GM21717 (cell line): Measurements from ENCODE around the gene LILRA6.
"Not testable (repeated sequence)": the region's sequence is repeated elsewhere in the genome, so short reads cannot be mapped to it uniquely, and the experiment has no call there.

Source experiments
- ATAC-seq: cut with Tn5 transposase; IDR thresholded peaks from one replicate; pipeline ENCODE4 v1.9.1; 2021; ENCODE audit warnings: mild to moderate bottlenecking, moderate library complexity; ENCODE audit not compliant: unreplicated experiment

LILRA6 gene

DNA sequence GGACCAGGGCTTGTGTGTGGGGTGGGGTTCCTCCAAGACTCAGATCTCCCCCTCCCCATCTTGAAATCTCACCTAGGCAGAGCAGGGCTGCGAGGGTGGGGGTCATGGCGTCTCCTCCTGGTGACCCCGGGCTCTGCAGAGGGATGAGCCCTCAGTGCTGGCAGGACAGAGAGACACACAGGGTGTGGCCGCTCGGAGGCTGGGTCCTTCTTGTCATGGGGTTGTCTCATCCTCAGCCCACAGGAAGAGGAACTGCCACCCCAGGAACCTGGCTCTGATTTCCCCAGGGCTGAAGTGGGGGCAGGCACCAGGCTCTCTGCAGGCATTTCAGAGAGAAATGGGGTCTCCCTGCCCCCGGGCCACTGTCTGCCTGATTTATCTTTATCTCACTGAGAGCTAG is at the start of gene LILRA6:
TSS of gene LILRA6 (minus strand) at position 145 of the 400 bp plus-strand sequence.
- ATAC-seq = not testable (repeated sequence)

DNA sequence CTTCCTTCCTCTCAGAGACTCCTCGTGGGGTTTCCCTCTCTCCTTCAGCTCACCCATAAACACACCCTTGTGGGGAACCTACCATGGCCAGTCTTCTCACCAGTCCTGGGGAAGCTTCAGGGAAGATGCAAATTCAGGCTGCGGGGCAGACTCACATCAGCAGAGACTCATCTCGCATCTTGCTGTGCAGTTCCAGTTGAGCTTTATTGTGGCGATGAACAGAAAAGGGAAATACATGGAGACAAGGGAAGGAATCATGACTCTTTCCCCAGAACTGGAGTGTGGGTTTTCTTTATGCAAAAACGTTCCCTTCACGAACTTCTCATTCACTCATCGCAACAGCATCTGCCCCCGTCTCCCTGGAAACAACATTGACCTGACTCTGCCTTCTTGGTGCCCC is 46.6 kb upstream of the LILRA6 start:
- ATAC-seq = not testable (repeated sequence)

DNA sequence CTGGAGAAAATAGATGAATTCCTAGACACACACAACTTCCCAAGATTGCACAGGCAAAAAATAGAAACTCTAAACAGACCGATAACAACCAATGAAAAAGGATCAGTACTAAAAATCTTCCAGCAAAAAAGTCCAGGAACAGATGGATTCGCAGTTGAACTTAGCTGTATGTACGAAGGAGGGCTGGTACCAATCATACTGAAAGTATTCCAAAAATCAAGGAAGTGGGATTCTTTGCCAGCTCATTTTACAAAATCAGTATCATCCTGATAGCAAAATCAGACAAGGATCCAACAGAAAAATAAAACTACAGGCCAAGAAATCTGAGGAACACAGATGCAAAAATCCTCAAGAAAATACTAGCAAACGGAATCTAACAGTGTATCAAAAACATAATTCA is 44.9 kb upstream of the LILRA6 start:
- no peak for ATAC-seq

DNA sequence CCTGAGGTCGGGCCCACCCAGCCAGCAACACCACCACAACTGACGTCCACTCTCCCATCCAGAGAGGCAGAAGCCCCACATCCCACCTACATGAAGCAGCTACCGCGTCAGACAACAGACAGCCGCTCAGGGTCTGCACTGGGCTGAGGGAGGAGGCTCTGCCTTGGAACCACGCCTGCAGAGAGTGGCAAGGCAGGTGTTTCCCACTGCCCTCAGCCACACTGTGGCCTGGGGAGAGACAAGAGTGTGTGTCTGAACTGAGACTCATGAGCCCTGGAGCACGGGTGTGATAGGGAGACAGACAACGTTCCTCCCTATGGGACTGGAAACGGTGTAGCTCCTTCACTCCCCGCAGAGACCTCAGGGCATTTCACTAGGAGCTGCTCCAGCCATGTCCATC is 43.7 kb upstream of the LILRA6 start:
- ATAC-seq = not testable (repeated sequence)

DNA sequence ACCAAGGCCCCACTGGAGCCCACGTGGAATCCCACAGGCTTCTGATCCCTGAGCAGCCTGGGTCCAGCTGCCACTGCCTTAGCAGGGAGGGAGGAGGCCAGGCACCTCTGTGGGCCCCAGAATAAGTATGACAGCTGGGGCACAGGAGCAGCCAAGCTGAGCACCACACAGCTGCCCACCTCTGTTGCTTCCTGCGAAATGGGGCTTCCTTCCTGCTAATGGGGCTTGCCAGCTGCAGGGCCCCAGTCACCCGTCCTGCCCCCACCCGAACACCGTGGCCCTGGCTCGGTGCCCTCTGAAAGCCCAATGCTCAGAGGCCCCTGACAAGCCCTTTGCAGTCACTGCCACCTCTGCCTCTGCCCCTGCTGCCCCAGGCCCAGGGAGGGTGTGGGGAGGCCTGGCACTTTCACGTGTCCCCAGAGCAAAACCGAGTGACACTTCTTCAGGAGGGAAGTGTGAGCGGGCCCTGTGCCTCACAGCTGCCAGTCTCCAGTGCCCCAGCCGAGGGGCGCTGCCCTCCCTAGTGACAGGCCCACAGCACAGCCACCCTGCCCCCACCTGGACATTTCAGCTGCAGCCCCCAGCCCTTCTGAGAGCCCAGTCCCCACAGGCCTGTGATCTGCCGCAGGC is 43.0 kb upstream of the LILRA6 start:
- ATAC-seq = not testable (repeated sequence)

DNA sequence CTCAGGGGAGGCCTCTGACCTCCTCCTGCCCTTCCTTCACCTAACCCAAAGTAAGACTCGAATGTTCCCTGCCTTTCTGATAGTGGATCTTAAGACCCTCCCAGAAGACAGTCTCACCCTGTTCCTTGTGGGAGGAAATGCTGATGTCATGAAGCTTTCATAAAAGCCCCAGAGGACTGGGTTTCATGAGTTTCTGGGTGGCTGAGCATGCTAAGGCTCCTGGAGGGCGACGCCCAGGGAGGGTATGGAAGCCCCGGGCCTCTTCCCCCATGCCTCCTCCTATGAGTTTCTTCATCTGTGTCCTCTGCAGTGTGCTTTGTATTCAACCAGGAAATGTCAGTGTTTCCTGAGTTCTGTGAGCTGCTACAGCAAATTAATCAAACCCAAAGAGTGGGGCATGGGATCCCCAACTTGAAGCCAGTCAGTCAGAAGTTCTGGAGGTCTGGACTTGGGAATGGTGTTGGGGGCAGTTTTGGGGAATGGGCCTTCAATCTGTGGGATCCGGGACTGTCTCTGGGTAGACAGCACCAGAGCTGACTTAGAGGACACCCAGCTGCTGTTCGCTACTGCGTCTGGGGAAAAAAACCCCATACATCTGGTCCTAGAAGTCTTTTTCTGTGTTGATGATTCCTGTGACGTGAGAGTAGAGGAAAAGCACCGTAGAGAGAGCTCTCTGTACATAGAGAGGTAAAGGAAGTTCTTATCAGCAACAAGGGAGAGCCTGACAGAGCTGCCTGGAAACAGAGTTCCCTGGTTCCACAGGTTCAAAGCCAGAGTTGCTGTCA is 40.3 kb upstream of the LILRA6 start:
- no peak for ATAC-seq

DNA sequence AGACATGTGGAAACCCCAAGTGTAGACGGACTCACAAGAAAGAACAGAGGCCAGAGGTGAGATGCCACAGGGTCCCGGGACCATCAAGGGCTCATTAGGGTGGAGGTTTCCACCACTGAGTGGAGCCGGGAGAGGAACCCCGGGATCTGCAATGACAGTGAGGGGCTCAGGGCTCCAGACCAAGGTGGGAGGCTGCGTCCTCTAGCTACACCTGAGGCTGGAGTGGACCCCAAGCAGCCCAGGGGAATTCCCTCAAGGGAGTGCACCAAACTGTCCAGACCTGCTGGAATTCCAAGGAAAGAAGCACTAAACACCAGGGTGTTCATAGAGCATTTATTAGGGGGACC is 39.1 kb upstream of the LILRA6 start:
- not testable (repeated sequence) for ATAC-seq

DNA sequence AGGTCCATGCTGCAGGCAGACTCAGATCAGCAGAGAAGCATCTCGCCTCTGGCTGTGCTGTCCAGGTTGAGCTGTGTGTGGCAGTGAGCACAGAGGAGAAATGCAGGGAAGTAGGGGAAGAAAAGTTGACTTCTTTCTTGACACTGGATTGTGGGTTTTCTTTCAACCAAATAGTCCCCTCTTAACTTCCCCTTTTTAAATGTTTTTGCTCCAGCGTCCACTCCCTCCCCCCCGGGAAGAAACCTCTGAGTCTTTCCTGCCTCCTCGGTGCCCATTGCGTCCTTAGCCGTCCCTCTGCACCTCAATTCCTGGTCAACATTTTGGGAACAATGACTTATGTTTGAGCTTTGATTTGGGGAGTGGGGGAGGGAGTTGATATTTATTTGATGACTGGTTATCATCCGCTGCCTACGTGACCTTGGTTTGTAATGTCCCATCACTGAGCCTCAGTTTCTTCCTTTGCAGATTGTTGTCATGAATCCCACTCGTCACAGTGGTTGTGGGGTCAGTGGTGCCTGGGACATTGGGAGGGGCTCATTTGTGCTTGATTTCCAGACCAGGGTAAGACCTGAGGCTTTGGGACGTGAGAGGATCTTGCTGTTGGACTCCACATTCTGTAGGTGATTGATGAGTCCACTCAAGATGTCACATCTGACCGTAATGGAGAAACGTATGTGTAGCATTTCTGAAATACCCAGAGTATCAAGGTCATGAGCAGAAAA is 38.6 kb upstream of the LILRA6 start, which contains the start of gene LILRB2:
TSS of gene LILRB2 (minus strand) at position 104 of the 722 bp plus-strand sequence. CDS start 614 bp downstream, outside the sequence.
- ATAC-seq = no peak

DNA sequence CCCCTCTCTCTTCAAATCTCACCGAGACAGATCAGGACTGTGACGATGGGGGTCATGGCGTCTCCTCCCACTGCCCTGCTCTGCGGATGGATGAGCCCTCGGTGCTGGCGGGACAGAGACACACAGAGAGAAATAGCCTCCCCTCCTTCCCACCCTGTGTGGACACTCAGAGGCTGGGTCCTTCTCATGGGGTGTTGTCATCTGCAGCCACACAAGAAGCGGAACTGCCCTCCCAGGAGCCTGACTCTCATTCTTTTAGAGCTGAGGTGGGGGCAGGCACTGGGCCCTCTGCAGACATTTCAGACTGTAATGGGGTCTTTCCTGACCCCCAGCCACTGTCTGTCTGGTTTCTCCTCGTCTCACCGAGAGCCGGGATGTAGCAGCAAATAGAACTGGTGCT is 37.9 kb upstream of the LILRA6 start:
- ATAC-seq = not testable (repeated sequence)

DNA sequence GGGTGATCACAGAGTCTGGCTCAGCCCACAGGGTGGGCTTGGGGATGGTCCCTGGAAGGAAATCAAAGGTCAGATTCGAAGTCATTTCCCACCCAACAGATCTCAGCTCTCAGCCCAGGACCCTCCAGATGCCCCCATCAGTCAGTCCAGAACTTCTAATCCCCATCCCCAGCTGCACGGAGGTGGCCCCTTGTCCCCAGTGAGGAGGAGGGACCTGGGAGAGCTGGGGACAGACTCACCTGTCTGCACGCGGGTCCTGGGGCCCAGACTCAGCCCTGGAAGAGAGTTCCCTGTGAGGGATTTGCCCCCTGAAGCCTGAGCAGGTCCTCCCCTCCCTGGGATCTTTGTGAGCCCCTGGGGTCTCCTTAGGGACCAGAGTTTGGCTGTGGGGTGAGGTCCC is 37.4 kb upstream of the LILRA6 start:
- ATAC-seq = not testable (repeated sequence)

DNA sequence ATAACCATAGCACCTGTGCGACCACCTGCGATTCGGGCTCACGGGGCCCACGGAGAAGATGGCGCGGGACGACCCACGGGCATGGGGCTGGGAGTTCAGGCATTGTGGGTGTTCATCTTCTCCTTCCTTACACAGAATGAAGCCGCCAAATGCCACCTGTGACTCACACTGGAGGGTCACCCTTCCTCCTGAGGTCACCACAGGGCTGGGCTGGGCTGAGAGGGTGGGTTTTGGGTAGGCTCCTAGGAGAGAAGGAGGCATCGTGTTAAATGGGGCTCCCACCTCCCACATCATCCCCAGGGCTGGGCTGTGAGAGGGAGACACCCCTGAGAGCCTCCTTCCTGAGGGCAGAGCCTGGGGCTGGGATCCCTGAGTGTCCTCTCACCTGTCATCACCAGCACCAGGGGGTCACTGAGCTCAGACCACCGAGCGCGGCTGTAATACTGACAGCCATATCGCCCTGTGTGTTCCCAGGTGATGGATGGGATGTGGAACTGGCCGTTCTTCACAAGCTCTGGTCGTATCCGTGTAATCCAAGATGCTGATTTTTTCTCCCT is 36.9 kb upstream of the LILRA6 start:
- ATAC-seq = no peak

DNA sequence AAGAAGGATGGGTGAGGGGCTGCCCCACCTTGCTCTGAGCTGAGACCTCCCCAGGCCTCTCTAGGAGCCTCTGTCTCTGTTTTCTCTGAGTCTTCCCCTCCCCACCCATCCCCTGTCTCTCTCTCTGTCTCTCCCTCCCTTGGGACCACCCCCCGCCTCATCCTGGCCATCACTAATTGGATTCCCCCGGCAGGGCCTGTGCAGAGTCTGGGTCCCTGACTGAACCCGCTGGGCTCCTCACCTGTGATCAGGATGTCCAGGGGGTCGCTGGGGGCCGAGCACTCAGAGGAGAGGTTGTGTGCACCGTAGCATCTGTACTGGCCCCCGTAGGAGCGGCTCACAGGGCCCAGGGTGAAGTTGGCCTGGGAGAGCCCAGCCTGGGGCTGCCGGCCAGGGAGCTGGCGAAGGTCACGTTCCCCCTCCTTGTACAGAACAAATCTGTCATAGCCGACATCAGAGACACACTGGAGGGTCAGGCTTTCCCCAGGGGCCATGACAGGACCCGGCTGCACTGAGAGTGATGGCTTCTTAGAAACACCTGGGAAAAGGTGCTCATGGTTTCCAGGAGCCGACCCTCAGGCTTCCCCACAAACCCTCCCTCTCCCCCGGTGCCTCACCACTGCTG is 36.1 kb upstream of the LILRA6 start:
- not testable (repeated sequence) for ATAC-seq

DNA sequence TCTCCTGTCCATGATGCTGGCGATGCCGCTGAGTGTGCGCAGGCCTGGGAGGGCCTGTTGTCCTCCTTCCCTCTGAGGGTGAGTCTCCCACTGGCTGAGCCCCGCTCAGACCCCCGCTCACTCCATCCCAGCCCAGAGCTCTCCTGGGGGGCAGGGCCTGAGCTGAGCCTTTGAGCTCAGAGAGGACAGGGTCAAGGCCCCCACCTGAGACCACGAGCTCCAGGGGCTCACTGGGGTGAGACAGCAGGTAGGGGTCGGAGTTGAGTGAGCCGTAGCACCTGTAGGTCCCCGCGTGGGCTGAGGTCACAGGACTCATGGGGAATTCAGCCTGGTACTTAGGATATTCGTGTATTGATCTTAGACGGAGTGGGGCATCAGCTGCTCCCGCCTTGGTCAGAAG is 35.5 kb upstream of the LILRA6 start:
- not testable (repeated sequence) for ATAC-seq

DNA sequence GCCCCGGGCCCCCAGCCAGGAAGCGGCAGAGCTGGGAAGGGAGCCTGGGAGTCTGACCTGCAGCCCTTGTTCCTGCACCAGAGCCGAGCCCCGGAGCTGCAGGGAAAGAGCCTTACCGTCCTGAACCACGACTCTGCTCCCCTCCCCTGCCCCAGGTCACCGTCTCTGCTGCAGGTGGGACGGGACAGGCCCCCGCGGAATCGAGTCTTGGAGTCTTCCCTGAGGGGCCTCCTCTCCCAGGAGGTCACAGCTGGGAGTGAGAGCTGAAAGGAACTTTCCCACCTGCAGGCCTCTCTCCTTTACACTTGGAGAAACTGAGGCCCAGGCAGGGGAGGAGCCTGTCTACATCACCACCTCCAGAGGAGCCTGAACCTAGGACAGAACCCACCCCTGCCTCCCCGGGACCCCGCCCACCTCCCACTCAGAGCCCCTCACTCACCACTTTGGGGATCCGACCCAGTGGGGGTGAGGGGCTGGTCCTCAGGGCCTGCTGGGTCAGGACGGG is 34.6 kb upstream of the LILRA6 start:
- ATAC-seq = not testable (repeated sequence)

DNA sequence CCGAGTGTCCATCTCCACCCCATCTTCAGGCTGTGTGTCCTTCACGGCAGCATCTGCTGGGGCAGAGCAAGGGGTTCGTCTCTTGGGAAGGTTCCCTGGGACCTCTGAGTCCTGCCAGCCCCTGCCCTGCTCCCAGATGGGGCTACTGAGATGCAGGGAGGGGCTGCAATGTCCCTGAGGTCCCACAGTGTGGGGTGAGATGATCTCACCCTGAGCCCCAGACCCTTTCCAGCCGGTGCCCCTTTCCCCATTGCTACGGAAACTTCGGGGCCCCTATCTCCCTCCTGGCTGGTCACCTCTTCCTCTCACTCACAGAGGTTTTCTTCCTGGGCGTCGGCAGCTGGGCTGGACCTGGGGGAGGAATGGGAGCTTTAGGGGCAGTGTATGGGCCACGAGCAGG is 33.4 kb upstream of the LILRA6 start:
- ATAC-seq = no peak

DNA sequence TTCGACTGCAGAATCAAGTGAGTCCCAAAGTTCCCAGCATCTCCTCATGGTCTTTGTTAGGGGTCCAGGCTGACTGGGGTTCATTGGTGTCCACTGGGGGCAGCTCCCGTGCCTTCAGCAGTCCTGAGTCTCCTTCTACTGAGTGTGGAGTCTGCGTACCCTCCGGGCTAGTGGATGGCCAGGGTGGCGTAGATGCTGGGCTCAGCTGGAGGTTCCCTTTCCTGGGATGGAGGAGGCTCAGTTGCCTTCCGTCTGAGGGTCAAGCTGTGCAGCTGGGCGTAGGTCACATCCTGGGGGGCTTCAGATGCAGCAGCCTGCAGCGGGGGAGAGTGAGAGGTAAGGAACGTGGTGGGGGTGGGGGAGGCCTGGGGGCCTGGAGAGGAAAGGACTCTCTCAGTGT is 31.9 kb upstream of the LILRA6 start:
- ATAC-seq = not testable (repeated sequence)

DNA sequence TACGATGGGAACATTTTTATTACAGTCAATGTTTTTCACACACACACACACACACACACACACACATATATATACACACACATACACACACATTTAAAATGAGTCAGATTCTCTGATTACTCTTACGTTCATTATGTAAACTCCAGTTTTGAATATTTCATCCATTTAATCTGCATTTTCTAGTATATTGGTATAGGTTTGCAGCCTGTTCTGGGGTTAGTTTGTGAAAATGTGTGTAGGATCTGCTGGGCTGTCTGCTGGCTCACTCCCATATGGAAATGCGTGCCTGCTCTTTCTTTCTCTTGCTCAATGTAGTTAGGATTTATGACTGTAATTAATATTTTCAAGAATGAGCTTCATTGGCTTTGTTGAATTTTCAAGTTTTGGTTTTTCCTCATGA is 31.2 kb upstream of the LILRA6 start:
- ATAC-seq = no peak

DNA sequence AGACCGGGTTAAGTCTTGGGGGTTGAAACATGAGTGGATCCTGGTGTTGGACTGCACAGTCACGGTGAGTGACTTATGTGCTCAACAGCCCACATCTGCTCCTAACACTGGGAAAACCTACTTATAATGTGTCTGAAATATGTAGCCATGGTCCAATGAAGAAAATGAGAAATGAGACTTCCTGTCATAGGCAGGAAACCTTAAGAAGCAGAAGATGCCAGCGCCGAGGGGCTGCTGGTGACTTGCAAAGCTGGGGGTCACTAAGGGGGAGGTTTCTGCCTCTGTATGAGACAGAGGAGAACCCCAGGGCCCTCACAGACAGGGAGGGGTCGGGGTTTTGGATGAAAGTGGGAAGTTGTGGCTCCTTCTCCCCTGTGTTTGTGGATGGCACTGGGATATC is 29.6 kb upstream of the LILRA6 start:
- not testable (repeated sequence) for ATAC-seq

DNA sequence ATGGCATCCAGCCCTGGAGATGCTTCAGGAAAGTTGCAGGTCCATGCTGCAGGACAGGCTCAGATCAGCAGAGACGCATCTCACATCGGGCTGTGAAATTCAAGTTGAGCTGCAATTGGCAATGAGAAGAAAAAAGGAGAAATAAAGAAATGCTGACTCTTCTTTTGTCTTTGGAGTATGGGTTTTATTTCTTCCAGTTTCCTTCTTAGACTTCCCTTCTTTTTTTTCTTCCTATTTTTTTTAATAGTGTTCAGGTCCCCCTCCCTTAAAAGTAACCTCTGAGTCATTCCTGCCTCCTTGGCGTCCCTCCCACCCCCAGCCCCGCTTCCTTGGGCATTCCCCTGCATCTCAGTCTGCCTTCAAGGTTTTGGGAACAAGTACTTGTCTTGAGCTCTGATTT is 29.0 kb upstream of the LILRA6 start:
- not testable (repeated sequence) for ATAC-seq

DNA sequence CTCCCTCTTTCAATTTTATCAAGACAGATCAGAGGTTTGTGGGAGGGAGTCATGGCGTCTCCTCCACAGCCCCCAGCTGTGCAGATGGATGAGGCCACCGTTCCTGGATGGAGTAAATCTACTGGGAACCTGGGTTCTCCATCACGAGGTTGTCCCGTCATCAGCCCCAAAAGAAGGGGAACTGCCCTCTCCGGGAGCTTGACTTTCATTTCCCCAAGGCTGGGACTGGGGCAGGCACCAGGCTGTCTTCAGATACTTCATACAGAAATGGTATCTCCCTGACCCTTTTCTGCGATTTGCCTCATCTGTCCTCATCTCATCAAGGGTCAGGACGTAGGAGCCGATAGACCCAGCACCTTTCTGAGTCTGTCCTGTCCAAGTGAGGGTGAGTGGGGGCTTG is 28.5 kb upstream of the LILRA6 start:
- ATAC-seq = no peak

DNA sequence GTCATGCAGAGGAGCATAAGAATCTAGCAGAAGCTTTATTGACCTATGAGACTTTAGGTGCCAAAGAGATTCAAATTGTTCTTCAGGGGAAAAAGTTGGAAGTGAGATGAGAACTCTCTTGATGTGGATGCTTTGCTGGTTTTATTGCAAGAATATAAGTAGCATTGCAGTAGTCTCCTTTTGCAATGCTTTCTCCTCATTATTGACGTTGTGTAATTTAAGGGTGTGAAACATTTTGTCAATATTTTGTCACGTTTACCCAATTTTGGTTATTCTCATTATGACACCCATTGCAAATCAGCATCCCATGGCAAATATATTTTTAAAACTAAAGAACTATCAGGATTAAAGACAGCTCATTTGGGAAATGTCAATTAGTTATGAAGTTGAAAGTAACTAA is 26.3 kb upstream of the LILRA6 start:
- no peak for ATAC-seq
